Esophagus squamous epithelium (tissue), 4 donors: ENCODE measurements around the gene MGMT.

Experiments used
- POLR2A ChIP-seq, 4 donors: fragments of 450-650 bp; IDR thresholded peaks; one replicate each; pipeline ENCODE4 v1.6.1; 2017; ENCODE audit warnings: antibody characterized with exemption in 4 of 4, mild to moderate bottlenecking in 4 of 4, moderate library complexity in 3 of 4
- TF ChIP-seq, protein P1 (sequence below), 6 experiments: fragments of 450-650 bp in 4 of 6; fragments of 200-600 bp in 2 of 6; sonication (generic) in 2 of 6; IDR thresholded peaks; one replicate each; pipeline ENCODE4 v1.5.1; 2016 to 2019; ENCODE audit warnings: antibody characterized with exemption in 6 of 6, mild to moderate bottlenecking in 4 of 6, moderate library complexity in 4 of 6

DNA sequence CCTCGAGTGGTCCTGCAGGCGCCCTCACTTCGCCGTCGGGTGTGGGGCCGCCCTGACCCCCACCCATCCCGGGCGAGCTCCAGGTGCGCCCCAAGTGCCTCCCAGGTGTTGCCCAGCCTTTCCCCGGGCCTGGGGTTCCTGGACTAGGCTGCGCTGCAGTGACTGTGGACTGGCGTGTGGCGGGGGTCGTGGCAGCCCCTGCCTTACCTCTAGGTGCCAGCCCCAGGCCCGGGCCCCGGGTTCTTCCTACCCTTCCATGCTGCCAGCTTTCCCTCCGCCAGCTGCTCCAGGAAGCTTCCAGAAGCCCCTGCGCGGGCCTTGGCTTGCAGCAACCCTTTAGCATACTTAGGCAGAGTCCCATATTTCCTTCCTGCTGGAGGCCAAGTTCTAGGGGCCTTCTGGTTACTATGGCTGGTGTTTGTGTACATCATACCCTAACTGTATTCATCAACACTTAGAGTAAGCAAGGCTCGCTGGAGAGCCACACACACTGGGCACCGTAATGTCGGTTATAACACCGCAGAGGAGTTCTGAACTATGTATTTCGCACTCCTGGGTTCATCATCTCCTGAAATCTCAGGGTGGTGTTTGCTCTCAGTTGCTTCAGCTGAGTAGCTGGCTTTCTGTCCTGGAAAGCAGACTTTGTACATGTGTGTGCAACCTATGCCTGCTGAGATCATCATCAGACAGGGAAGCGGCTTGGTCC is 471 bp downstream of the MGMT start:
- TF ChIP-seq, protein P1, sequence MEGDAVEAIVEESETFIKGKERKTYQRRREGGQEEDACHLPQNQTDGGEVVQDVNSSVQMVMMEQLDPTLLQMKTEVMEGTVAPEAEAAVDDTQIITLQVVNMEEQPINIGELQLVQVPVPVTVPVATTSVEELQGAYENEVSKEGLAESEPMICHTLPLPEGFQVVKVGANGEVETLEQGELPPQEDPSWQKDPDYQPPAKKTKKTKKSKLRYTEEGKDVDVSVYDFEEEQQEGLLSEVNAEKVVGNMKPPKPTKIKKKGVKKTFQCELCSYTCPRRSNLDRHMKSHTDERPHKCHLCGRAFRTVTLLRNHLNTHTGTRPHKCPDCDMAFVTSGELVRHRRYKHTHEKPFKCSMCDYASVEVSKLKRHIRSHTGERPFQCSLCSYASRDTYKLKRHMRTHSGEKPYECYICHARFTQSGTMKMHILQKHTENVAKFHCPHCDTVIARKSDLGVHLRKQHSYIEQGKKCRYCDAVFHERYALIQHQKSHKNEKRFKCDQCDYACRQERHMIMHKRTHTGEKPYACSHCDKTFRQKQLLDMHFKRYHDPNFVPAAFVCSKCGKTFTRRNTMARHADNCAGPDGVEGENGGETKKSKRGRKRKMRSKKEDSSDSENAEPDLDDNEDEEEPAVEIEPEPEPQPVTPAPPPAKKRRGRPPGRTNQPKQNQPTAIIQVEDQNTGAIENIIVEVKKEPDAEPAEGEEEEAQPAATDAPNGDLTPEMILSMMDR (IDR thresholded peaks at IDR 0.05) = no peak
- TF ChIP-seq POLR2A (IDR thresholded peaks at IDR 0.05) = no peak
